ENCODE data around the gene TMEM38B. TPM values are rescaled to one million over a fixed set of nuclear protein-coding genes. Genes with fewer than 3 reads are reported as not detected.
"Not testable (repeated sequence)": the region's sequence is repeated elsewhere in the genome, so short reads cannot be mapped to it uniquely, and the experiment has no call there.

Gene TMEM38B
- total RNA-seq, 4 donors from 2014 or later: 7.4 to 12.5 (median 9.7) TPM

DNA sequence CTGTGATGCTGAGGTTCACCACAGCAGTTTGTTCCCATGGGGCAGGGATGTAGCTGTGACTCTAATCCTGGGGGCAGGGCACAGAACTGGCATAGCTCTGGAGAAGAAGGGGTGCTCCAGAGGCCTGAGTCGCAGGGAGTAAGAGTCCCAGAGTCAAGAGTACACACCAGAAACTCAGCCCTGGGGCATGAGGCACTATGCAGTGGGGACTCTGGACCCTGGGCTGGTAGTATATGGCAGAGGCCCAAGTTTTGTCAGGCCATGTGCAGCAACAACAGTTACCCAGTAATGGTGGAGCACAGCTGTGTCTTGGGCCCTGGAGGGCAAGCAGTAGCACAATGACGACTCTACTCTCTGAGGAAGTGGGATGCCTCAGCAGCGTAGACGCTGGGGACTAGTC lies 42.9 kb downstream of the TMEM38B start:
- H3K4me1 ChIP-seq: no peaks in the 10 kb centered on the region
- peaks cover 19% of the 10 kb centered on the region for H3K9me3 ChIP-seq
- H3K36me3 ChIP-seq: no peaks in the 10 kb centered on the region
- no peak overlapping the region for H3K4me3 ChIP-seq
- H3K27me3 ChIP-seq: no peaks in the 10 kb centered on the region
- no peak overlapping the region for H3K27ac ChIP-seq
- WGBS: 100% methylated on average over 4 of the region's 4 CpGs
- DNase-seq (ENCODE audit: low spot score in 2 of 2): no peak
- TF ChIP-seq POLR2AphosphoS5 (IDR thresholded peaks at IDR 0.05) (no peak), CTCF (IDR thresholded peaks at IDR 0.05) (no peak), POLR2A (IDR thresholded peaks at IDR 0.05) (no peak), EP300 (IDR thresholded peaks at IDR 0.05) (no peak)

GRCh38 chr9:105742088-105742487 lies 47.7 kb downstream of the TMEM38B start:
- Histone ChIP-seq H3K4me3 (no peak overlapping the region), H3K4me1 (no peaks in the 10 kb centered on the region), H3K27me3 (no peaks in the 10 kb centered on the region), H3K36me3 (no peaks in the 10 kb centered on the region), H3K27ac (no peak overlapping the region), H3K9me3 (no peaks in the 10 kb centered on the region)
- TF ChIP-seq CTCF (IDR thresholded peaks at IDR 0.05) (no peak), POLR2AphosphoS5 (IDR thresholded peaks at IDR 0.05) (no peak), POLR2A (IDR thresholded peaks at IDR 0.05) (no peak), EP300 (IDR thresholded peaks at IDR 0.05) (no peak)
- DNase-seq (ENCODE audit: low spot score in 2 of 2): no peak

DNA sequence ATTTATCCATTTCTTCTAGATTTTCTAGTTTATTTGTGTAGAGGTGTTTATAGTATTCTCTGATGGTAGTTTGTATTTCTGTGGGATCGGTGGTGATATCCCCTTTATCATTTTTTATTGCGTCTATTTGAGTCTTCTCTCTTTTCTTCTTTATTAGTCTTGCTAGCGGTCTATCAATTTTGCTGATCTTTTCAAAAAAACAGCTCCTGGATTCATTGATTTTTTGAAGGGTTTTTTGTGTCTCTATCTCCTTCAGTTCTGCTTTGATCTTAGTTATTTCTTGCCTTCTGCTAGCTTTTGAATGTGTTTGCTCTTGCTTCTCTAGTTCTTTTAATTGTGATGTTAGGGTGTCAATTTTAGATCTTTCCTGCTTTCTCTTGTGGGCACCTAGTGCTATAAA lies 53.0 kb downstream of the TMEM38B start:
- not testable (repeated sequence) for H3K27ac ChIP-seq; DNase-seq (ENCODE audit: low spot score in 2 of 2); H3K9me3 ChIP-seq; H3K4me1 ChIP-seq; H3K4me3 ChIP-seq; H3K27me3 ChIP-seq
- peaks cover 17% of the 10 kb centered on the region for H3K36me3 ChIP-seq
- 79% methylated on average over 3 of the region's 3 CpGs for WGBS

DNA sequence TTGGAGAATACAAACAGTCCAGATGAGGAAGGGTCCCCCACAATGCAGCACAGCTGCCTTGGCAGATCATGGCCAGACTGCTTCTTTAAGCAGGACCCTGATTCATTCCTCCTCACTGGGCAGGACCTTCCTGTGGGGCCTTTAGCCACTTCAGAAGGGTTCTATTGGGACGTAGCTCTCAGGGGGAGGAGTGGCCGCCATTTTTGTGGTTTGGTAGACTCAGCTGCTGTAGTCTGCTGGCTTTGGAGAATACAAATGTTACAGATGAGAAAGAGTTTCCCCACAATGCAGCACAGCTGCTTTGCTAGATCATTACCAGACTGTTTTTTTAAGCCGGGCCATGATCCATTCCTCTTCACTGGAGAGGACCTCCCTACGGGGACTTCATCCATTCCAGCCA lies 57.4 kb downstream of the TMEM38B start:
- TF ChIP-seq POLR2AphosphoS5 (IDR thresholded peaks at IDR 0.05): no peak
- TF ChIP-seq POLR2A (IDR thresholded peaks at IDR 0.05): no peak
- TF ChIP-seq CTCF (IDR thresholded peaks at IDR 0.05): no peak
- no peak for TF ChIP-seq EP300 (IDR thresholded peaks at IDR 0.05)
- H3K4me1 ChIP-seq: no peaks in the 10 kb centered on the region
- no peak overlapping the region for H3K4me3 ChIP-seq
- no peaks in the 10 kb centered on the region for H3K27me3 ChIP-seq
- 90% methylated on average over 4 of the region's 4 CpGs for WGBS
- peaks cover 17% of the 10 kb centered on the region for H3K9me3 ChIP-seq
- peaks cover 17% of the 10 kb centered on the region for H3K36me3 ChIP-seq
- H3K27ac ChIP-seq: no peak overlapping the region
- no peak for DNase-seq (ENCODE audit: low spot score in 2 of 2)

DNA sequence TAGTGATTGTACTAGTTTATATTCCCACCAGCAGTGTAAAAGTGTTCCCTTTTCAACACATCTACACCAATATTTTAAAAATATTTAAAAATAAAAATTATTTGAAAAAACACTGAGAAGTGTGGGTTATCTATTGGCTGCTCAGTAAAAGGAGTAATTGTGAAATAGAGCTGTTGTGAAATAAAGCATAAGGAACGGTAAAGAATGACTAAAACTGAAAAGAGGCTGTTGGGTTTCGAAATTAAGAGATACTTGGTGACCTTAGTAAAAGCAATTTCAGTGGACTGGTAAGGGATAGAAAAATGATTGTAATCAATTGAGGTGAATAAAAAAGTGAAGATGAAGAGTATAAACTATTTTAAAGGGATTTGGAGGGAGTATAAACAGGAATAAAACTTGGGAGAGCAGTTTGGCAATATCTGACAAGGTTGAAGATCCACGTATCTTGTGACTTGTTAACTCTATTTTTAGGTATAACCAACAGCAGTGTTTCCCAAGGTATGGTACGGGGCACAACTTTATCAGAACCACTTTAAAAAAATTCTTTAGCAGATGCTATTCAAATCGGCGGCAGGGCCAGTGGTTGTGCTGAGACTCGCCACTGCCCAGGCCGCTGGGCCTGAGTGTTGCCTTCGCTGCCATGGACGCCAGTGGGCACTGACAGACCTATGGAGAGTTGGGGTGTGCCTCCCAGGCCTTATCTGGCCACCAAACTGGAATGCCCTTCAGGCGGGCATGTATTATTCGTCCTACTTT lies 63.3 kb downstream of the TMEM38B start:
- H3K27ac ChIP-seq: no peak overlapping the region
- TF ChIP-seq POLR2A (IDR thresholded peaks at IDR 0.05) (no peak), CTCF (IDR thresholded peaks at IDR 0.05) (no peak), EP300 (IDR thresholded peaks at IDR 0.05) (no peak), POLR2AphosphoS5 (IDR thresholded peaks at IDR 0.05) (no peak)
- peaks cover 12% of the 10 kb centered on the region for H3K9me3 ChIP-seq
- 88% methylated on average over 12 of the region's 12 CpGs for WGBS
- no peak for DNase-seq (ENCODE audit: low spot score in 2 of 2)
- no peak overlapping the region for H3K4me3 ChIP-seq
- H3K36me3 ChIP-seq: no peaks in the 10 kb centered on the region
- H3K27me3 ChIP-seq: no peaks in the 10 kb centered on the region
- no peaks in the 10 kb centered on the region for H3K4me1 ChIP-seq

GRCh38 chr9:105760053-105760452 lies 65.7 kb downstream of the TMEM38B start:
- 98% methylated on average over 8 of the region's 8 CpGs for WGBS
- TF ChIP-seq POLR2AphosphoS5 (IDR thresholded peaks at IDR 0.05): no peak
- no peak for TF ChIP-seq CTCF (IDR thresholded peaks at IDR 0.05)
- TF ChIP-seq POLR2A (IDR thresholded peaks at IDR 0.05): no peak
- TF ChIP-seq EP300 (IDR thresholded peaks at IDR 0.05): no peak

DNA sequence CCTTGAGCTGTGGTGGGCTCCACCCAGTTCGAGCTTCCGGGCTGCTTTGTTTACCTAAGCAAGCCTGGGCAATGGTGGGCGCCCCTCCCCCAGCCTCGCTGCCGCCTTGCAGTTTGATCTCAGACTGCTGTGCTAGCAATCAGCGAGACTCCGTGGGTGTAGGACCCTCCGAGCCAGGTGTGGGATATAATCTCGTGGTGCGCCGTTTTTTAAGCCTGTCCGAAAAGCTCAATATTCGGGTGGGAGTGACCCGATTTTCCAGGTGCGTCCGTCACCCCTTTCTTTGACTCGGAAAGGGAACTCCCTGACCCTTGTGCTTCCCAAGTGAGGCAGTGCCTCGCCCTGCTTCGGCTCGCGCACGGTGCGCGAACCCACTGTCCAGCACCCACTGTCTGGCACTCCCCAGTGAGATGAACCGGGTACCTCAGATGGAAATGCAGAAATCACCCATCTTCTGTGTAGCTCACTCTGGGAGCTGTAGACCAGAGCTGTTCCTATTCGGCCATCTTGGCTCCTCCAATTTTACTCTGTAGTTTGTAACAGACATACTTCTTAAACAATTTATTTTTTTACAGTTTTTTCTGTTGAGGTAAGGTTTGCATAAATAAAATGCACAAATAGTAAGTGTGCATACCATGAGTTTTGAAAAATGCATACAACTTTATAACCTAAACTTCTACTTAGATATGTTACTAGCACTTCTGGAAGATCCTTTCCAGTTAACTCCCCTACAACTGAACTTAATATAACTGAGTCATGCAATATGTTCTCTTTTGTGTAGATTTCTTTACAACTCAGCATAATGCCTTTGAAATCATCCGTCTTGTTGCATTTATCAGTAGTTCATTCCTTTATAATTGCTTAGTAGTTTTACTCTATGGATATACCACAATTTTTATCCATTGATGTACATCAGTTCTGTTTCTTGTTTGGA lies 88.5 kb downstream of the TMEM38B start:
- not testable (repeated sequence) for H3K27me3 ChIP-seq; H3K9me3 ChIP-seq; H3K4me1 ChIP-seq; DNase-seq (ENCODE audit: low spot score in 2 of 2); H3K36me3 ChIP-seq; H3K27ac ChIP-seq; H3K4me3 ChIP-seq
- WGBS: 93% methylated on average over 23 of the region's 27 CpGs

More at GRCh38 chr9:105760053-105760452, 65.7 kb downstream of the TMEM38B start:
- Histone ChIP-seq H3K36me3 (no peaks in the 10 kb centered on the region), H3K27ac (no peak overlapping the region), H3K9me3 (peaks cover under 1% of the 10 kb centered on the region), H3K27me3 (no peaks in the 10 kb centered on the region), H3K4me1 (no peaks in the 10 kb centered on the region), H3K4me3 (no peak overlapping the region)
- no peak for DNase-seq (ENCODE audit: low spot score in 2 of 2)
